ENCODE measurements around the gene PLSCR4. TPM values are rescaled to one million over a fixed set of nuclear protein-coding genes. Genes with fewer than 3 reads are reported as not detected.

The PLSCR4 gene
- total and polyA plus RNA-seq, 2 of the 4 experiments (the other 2 are of a cell fraction): 3.8 to 4.4 TPM

DNA sequence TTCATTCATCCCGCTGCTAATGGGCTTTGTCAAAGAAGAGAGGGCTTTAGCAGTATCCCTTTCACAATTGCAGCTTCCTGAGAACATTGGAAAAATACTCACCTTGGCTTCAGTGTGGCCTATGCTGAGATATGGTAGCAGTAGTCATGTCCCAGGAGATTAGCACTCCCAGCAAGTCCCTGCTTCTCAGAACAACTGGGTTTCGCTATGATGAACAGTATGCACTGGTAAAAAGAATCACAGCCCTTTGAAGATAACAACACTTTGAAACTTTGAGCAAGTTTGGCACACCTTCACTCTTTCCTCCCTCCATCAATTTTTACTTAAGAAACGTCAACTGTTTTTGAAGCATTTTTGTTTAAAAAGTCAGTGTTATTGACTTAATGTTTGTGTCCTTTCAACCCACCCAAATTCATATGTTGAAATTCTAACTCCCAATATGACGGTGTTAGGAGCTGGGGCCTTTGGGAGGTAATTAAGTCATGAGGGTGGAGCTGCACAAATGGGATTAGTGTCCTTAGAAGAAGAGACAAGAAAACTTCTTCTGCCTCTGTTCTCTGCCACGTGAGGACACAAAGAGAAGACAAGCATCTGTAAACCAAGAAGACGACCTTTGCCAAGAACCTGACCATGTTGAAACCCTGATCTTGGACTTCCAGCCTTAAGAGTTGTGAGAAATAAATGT is 17.8 kb upstream of the PLSCR4 start:
- Histone ChIP-seq H3K9me1 (ENCODE audit: insufficient read depth, low read length) (no peaks in the 10 kb centered on the region), H3K23ac (ENCODE audit: low read depth, low read length) (no peak overlapping the region), H3K4me2 (ENCODE audit: low read depth, low read length) (no peak overlapping the region), H2AK9ac (replicated peaks; ENCODE audit: low read depth, low read length, poor library complexity) (no peak overlapping the region), H3K9me3 (ENCODE audit: control insufficient read depth, insufficient read depth, low read length) (no peaks in the 10 kb centered on the region), H3K18ac (ENCODE audit: low read depth, low read length) (no peak overlapping the region), H3K14ac (replicated peaks; ENCODE audit: low read depth, low read length) (no peak overlapping the region; the same call in 1 of the 2 replicates), H3K4me1 (ENCODE audit: control insufficient read depth, insufficient read depth, low read length) (no peaks in the 10 kb centered on the region), H4K5ac (ENCODE audit: low read depth, low read length) (no peak overlapping the region), H3K36me3 (ENCODE audit: control insufficient read depth, insufficient read depth, low read length) (no peaks in the 10 kb centered on the region), H3K4ac (ENCODE audit: low read depth, low read length) (no peak overlapping the region), H2BK20ac (ENCODE audit: low read depth, low read length) (peak overlapping the region; percentile 11; the same call in 1 of the 2 replicates), H3K79me1 (ENCODE audit: low read depth in 1 of 2, low read length in 2 of 2) (no peaks in the 10 kb centered on the region), H2BK120ac (ENCODE audit: low read depth, low read length) (no peak overlapping the region), H4K91ac (ENCODE audit: insufficient read depth, low read depth, low read length) (no peak overlapping the region), H3K4me3 (ENCODE audit: insufficient read depth, low read depth, low read length) (no peak overlapping the region), H2BK5ac (ENCODE audit: low read depth, low read length, poor library complexity, severe bottlenecking) (no peak overlapping the region), H3K9ac (ENCODE audit: low read depth, low read length) (no peak overlapping the region), H3K56ac (ENCODE audit: extremely low read depth, insufficient read depth, low read length) (no peak overlapping the region), H2AFZ (replicated peaks; ENCODE audit: low read length, poor library complexity) (no peak overlapping the region), H4K20me1 (ENCODE audit: insufficient read depth, low read length) (no peaks in the 10 kb centered on the region), H3K27me3 (ENCODE audit: control insufficient read depth, insufficient read depth, low read length) (no peaks in the 10 kb centered on the region), H3K27ac (ENCODE audit: insufficient read depth, low read length) (no peak overlapping the region), H2BK15ac (ENCODE audit: low read depth, low read length) (no peak overlapping the region), H2AK5ac (ENCODE audit: low read depth, low read length) (no peak overlapping the region), H4K8ac (ENCODE audit: low read depth in 2 of 2, low read length in 2 of 2) (no peak overlapping the region)
- no peak for TF ChIP-seq FOS (IDR thresholded peaks at IDR 0.05; ENCODE audit: low read depth, low read length)
- TF ChIP-seq RCOR1 (IDR thresholded peaks at IDR 0.05; ENCODE audit: insufficient replicate concordance, low read length): no peak
- no peak for TF ChIP-seq POLR2A (IDR thresholded peaks at IDR 0.05; ENCODE audit: low read depth, low read length)
- TF ChIP-seq MAFK (IDR thresholded peaks at IDR 0.05; ENCODE audit: low read depth, low read length): no peak
- TF ChIP-seq, protein P1, sequence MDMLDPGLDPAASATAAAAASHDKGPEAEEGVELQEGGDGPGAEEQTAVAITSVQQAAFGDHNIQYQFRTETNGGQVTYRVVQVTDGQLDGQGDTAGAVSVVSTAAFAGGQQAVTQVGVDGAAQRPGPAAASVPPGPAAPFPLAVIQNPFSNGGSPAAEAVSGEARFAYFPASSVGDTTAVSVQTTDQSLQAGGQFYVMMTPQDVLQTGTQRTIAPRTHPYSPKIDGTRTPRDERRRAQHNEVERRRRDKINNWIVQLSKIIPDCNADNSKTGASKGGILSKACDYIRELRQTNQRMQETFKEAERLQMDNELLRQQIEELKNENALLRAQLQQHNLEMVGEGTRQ (IDR thresholded peaks at IDR 0.05; ENCODE audit: low read depth, low read length): no peak
- TF ChIP-seq SMC3 (IDR thresholded peaks at IDR 0.05; ENCODE audit: low read depth, low read length): no peak
- no peak for TF ChIP-seq MXI1 (IDR thresholded peaks at IDR 0.05; ENCODE audit: borderline replicate concordance, low read depth, low read length)
- no TSS peak for BruUV-seq (replicated peaks)
- ChIA-PET POLR2A (ENCODE audit: unreplicated experiment) (interaction anchor here (0.8 kb wide), 1 partner anchor 132 kb away, joined by 4 read pairs; no protein-coding TSS in a partner anchor), CTCF (no interaction called here)
- dilution Hi-C loops (cut with HindIII; ENCODE audit: low sequenced_read_pairs, unreplicated experiment) (no loop called here), in situ Hi-C loops (cut with MboI; ENCODE audit: low sequenced_read_pairs) (no loop called here), intact Hi-C loops (cut with micrococcal nuclease) (no loop called here)
- no CpG with 5 or more reads among the region's 6 CpGs for WGBS, 2 experiments (ENCODE audit: extremely low coverage in 2 of 2, insufficient read length in 1 of 2)
- no peak for DNase-seq
- ATAC-seq (ENCODE audit: low read depth): no peak
